ENCODE data around the gene SGPP2.

DNA sequence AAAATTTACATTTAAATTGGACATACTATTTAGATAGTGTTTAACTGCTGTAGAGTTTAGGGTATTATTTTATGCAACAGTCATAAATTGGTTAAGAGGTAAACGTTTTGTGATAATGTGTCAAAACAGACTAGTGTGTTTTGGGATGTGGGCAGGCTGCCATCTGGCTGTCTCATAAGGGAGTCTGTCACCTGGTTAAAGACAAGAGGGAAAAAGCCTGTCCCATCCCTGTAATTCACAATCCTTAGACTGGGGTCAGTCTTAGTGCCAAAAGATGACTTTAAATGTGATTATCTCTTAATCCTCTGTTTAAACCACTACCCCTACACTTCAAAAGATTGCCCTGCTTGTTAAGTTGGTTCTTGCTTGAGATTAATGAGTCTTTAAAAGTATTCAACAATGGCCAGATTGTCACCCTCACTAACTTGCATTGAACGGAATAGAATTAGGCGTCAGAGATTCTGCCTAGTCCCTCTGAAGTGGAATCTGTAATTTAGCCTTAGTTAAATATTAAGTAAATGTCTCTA lies 59.2 kb downstream of the SGPP2 start:
- TF ChIP-seq CTCF (IDR thresholded peaks at IDR 0.05 in 8 of 11, conservative IDR thresholded peaks at IDR 0.05 in 3 of 11) (no peak), POLR2A (IDR thresholded peaks at IDR 0.05) (no peak), POLR2AphosphoS5 (IDR thresholded peaks at IDR 0.05) (no peak)
